ENCODE measurements around the gene PARL. TPM values are rescaled to one million over a fixed set of nuclear protein-coding genes. Genes with fewer than 3 reads are reported as not detected.

The PARL gene
- total RNA-seq, 4 donors from 2014 or later: 30.5 to 49.5 (median 41.3) TPM

DNA sequence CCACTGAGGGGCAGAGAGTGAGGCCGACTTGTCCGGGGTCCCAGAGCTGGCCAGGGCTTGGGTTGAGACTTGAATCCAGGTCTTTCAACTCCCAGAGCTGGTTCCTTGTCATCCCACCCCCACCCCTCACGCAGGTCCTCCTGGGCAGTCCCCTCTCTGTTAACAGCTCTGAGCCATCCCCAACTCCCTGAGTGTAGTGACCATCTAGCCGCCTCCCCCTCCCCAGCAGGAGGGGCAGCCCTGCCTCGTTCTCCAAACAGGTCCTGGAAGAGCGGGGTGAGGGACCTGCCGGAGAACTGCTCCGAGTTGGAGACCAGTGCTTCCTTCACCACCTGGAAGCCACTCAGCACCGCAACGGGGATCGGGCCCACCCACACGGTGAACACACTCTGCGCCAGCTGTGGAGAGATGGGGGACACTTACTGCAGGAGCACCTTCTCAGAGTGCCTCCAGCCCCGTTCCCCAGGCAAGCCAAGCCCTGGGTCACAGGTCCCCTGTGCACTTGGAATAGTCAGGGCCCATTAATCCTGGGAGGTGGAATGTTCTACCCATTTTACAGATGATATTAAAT lies 24.4 kb upstream of the PARL start:
- no peak for TF ChIP-seq POLR2A (IDR thresholded peaks at IDR 0.05)
- intact Hi-C loops (cut with DNase I; ENCODE audit: low total_unique reads): no loop called here
- ATAC-seq (no peak), DNase-seq (no peak)
- in situ Hi-C loops (cut with MboI; ENCODE audit: low sequenced_read_pairs in 4 of 4): loop anchor here in 1 of 4 donors (5.0 kb wide), 1 partner anchor 113 kb away; no protein-coding TSS in a partner anchor
- H3K36me3 ChIP-seq: no peaks in the 10 kb centered on the region
- no peaks in the 10 kb centered on the region for H3K4me1 ChIP-seq
- H3K9me3 ChIP-seq: no peaks in the 10 kb centered on the region
- no peak overlapping the region for H3K27ac ChIP-seq
- no peak overlapping the region for H3K4me3 ChIP-seq
- no peaks in the 10 kb centered on the region for H3K27me3 ChIP-seq

DNA sequence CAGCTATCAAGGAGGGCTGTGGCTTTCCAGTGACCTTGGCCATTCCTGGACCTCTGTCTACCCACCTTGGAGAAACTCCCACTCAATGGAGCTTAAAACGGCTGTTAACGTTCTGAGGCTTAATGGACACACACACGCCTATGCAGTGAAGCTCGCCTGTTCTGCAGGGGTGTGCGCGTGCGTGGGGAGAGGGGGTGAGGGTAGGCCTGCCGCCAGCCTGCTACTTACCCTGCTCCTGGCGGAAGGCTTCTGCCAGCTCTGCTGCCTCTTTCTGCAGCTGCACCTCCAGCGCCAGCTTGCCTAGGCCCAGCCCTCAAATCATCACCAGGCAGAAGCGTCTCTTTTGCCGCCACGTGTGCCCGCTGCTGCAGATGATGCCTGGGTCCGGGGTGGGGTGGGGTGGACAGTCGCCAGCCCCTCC lies 23.2 kb upstream of the PARL start:
- ATAC-seq (no peak), DNase-seq (no peak)
- in situ Hi-C loops (cut with MboI; ENCODE audit: low sequenced_read_pairs in 4 of 4): loop anchor here in 1 of 4 donors (5.0 kb wide), 1 partner anchor 114 kb away; no protein-coding TSS in a partner anchor
- TF ChIP-seq POLR2A (IDR thresholded peaks at IDR 0.05): no peak
- TF ChIP-seq, protein P1, sequence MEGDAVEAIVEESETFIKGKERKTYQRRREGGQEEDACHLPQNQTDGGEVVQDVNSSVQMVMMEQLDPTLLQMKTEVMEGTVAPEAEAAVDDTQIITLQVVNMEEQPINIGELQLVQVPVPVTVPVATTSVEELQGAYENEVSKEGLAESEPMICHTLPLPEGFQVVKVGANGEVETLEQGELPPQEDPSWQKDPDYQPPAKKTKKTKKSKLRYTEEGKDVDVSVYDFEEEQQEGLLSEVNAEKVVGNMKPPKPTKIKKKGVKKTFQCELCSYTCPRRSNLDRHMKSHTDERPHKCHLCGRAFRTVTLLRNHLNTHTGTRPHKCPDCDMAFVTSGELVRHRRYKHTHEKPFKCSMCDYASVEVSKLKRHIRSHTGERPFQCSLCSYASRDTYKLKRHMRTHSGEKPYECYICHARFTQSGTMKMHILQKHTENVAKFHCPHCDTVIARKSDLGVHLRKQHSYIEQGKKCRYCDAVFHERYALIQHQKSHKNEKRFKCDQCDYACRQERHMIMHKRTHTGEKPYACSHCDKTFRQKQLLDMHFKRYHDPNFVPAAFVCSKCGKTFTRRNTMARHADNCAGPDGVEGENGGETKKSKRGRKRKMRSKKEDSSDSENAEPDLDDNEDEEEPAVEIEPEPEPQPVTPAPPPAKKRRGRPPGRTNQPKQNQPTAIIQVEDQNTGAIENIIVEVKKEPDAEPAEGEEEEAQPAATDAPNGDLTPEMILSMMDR (IDR thresholded peaks at IDR 0.05 in 4 of 5, conservative IDR thresholded peaks at IDR 0.05 in 1 of 5): no peak
- Histone ChIP-seq H3K27me3 (no peaks in the 10 kb centered on the region), H3K9me3 (no peaks in the 10 kb centered on the region), H3K4me3 (no peak overlapping the region), H3K27ac (no peak overlapping the region), H3K4me1 (no peaks in the 10 kb centered on the region), H3K36me3 (no peaks in the 10 kb centered on the region)
- intact Hi-C loops (cut with DNase I; ENCODE audit: low total_unique reads): no loop called here

DNA sequence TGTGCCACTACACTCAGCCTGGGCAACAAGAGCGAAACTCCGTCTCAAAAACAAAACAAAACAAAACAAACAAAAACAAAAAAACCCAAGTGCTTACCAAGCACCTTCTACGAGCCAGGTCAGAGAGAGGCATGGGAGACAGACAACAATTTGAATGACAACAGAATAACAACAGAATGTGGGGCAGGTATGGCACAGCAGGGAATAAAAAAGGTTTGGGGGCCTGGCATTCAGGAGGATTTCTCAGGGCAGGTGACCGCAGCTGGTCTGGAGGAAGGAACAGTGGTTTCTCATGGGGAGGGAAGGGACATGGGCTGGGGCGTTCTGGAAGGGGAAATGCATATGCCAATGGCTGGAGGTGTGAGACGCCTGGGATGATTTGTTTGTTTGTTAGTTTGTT lies 22.5 kb upstream of the PARL start:
- Histone ChIP-seq H3K27me3 (no peaks in the 10 kb centered on the region), H3K4me1 (no peaks in the 10 kb centered on the region), H3K36me3 (no peaks in the 10 kb centered on the region), H3K9me3 (no peaks in the 10 kb centered on the region), H3K4me3 (no peak overlapping the region), H3K27ac (no peak overlapping the region)
- no peak for DNase-seq
- TF ChIP-seq POLR2A (IDR thresholded peaks at IDR 0.05): no peak
- TF ChIP-seq, protein P1 (IDR thresholded peaks at IDR 0.05 in 4 of 5, conservative IDR thresholded peaks at IDR 0.05 in 1 of 5): no peak
- ATAC-seq: no peak
- in situ Hi-C loops (cut with MboI; ENCODE audit: low sequenced_read_pairs in 4 of 4): loop anchor here in 1 of 4 donors (5.0 kb wide), 1 partner anchor 115 kb away; no protein-coding TSS in a partner anchor
- intact Hi-C loops (cut with DNase I; ENCODE audit: low total_unique reads): no loop called here

DNA sequence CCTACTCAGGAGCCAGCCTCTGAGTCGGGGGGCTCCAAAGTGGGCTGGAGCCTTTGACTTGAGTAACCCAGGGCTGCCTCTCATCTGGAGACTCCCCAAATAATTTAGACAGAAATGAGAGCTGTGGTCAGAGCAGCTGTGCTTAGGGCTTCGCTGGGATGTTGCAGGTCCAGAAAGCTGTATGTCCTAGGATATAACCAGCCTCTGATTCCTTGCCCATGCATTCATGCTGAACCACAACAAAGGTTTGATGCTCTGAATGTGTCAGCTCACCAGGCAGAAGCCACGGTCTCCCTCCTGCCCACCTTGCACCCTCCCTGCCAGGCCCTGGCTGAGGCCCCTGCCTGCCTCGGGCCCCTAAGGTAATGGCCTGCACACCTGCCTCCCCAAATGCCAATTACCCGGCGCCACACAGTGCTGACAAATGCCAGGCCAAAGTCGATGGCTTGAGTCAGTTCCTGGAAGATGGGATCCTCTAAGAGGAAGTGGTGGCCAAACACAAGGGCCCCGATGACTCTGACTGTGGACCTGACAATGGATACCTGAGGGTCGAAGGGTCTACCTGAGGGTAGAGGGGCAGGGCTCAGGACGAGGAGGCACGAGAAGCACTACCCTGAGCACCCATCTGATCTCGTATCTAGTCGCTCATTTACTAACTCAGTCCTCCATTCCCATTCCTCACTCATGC lies 21.7 kb upstream of the PARL start:
- in situ Hi-C loops (cut with MboI; ENCODE audit: low sequenced_read_pairs in 4 of 4): loop anchor here in 1 of 4 donors (5.0 kb wide), 1 partner anchor 116 kb away; no protein-coding TSS in a partner anchor
- no peak overlapping the region for H3K4me3 ChIP-seq
- no peaks in the 10 kb centered on the region for H3K4me1 ChIP-seq
- no peaks in the 10 kb centered on the region for H3K9me3 ChIP-seq
- no peak overlapping the region for H3K27ac ChIP-seq
- ATAC-seq (no peak), DNase-seq (no peak)
- intact Hi-C loops (cut with DNase I; ENCODE audit: low total_unique reads): no loop called here
- no peaks in the 10 kb centered on the region for H3K36me3 ChIP-seq
- no peaks in the 10 kb centered on the region for H3K27me3 ChIP-seq
- TF ChIP-seq, protein P1 (IDR thresholded peaks at IDR 0.05 in 4 of 5, conservative IDR thresholded peaks at IDR 0.05 in 1 of 5): no peak
- no peak for TF ChIP-seq POLR2A (IDR thresholded peaks at IDR 0.05)
